NCI-H2196 treated with DMSO at 0.1 percent for 48 hours (cell line): ENCODE data around the gene SSBP2.
"Not testable (repeated sequence)": the region's sequence is repeated elsewhere in the genome, so short reads cannot be mapped to it uniquely, and the experiment has no call there.

Experiments
- DNase-seq: peaks from one replicate; lab custom pipeline; 2025; ENCODE audit not compliant: unreplicated experiment; lab: John Stamatoyannopoulos, UW

Gene SSBP2

DNA sequence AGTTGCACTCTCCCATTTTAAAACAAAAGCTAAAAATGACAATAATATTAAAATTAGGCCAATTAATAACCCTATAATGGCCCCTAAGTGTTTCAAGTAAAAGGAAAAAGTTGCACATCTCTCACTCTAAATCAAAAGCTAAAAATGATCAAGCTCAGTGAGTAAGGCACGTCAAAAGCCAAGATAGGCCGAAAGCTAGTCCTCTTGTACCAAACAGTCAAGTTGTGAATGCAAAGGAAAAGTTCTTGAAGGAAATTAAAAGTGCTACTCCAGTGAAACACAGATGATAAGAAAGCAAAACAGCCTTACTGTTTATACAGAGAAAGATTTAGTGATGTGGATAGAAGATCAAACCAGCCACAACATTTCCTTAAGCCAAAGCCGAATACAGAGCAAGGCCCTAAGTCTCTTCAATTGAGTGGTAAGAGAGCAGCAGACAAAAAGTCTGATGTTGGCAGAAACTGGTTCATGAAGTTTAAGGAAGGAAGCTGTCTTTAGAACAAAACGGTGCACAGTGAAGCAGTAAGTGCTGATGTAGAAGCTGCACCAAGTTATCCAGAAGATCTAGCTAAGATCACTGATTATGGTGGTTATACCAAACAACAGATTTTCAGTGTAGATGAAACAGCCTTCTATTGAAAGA is 212.9 kb downstream of the SSBP2 start:
- DNase-seq: no peak

- no peak for DNase-seq
Observed at GRCh38 chr5:81534441-81534840, 216.5 kb downstream of the SSBP2 start.

DNA sequence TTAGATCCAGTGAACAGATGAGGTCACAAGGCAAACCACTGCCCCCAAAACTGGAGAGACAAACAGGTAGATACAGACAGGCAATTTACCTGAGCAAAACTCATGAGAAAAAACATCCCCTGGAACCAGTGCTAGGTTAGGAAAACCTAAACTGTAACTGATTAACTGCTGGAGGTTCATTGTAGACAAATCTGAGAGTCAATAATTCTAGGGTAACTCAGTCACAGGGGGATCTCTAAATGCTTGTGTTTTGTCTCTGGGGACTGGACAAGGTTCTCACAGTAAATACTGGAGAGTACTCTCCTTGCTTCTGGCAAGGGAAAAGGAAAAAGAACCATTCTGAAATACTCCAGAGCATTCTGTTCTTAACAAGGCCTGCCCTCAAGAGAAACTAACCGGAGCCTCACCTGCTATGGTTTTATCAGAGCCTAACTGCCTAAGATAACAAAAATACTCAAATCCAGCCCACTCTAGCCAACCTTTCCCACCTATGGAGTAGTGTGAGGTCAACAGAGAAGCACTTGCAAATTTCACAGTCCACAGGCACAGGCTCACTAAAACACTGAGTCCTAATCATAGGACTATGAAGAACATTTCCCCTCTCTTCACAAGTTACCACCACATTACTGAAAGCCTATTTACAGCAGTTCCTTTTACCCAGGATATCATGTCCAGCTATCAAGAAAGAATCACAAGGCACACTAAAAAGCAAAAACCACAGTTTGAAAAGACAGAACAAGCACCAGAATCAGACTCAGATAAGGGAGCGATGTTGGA is 217.1 kb downstream of the SSBP2 start:
- no peak for DNase-seq

- DNase-seq: no peak
Observed at GRCh38 chr5:81530919-81531318, 220.0 kb downstream of the SSBP2 start.

DNA sequence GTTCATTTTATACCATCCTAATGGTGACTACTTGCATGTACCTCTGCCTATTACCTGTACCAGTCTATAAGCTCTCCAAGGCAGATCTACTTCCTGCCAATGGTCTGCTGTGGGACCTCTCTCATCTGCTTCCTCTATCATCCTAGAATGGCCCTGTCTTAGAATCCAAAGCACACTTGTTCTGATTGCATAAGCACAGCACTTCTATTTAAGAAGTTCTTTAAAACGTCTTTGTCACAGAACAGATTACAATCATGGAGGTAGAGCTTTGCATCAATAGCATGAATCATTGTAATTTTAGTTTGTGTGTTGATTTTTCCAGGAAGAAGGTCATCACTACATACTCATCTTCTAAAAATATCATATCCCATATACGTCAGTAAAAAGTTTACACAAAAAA is 225.2 kb downstream of the SSBP2 start:
- no peak for DNase-seq

DNA sequence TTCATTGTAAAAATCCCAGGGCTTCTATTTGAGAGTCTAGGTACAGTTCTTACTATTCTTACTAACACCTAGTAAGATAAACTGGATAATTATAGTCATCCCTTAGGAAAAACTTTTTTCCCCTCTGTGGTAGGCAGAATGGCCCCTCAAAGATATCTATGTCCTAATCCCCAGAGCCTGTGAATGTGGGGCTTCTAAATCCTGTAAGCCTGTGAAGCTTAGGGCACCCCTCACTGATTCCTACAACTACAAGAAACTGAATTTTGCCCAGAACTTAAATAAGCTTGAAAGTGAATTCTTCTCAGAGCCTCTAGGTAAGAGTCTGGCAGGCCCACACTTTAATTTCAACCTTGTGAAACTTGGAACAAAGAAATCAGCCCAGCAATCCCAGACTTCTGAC is 226.9 kb downstream of the SSBP2 start:
- no peak for DNase-seq

DNA sequence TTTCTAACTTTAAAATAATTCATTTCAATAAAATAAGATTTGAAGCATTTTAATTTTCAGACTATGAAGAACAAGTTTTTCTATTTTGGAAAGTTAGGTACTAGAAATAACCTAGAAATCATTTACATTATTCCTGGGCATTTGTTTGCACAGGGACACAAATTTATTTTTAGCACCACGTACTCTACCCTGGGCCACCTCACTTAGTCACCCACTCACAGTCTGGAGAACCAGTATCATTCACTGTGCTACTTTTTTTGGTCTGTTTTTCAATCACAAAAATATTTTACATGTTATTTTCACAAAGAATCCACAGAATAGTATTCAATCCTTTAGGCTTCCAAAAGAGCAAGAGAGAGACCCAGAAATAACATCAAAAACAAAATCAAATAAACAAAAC is 228.3 kb downstream of the SSBP2 start:
- DNase-seq: no peak

- DNase-seq: no peak
Observed at GRCh38 chr5:81520769-81521168, 230.1 kb downstream of the SSBP2 start.

DNA sequence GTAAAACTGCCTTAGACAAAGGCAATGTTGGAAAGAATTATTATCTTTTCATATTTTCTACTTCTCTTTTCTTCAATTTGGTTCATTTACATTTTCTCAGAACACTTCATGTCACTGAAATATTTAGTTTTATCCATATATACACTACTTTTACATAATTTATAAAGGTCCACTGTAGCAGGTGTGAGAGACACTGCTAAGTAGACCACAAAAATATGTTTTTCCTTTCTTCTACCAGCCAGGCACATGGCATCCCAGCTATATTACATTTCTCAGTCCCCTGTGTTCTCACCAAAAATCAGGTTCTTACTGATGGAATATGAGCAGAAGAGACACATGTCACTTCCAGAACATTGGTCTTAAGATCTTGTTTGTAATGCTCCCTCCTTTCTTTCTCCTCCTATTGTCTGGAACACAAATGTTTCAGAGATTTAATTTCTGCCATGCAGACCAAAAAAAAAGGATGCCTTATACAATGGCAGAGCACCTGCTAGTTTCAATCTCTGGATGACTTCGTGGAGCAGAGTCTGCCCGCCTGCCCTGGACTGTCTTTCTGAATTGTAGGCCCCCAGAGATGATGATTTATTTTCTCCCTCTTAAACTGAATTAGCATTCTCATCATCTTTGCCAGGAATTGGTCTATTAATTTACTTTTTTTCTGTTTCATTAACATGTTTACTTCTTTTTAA is 231.5 kb downstream of the SSBP2 start:
- DNase-seq: no peak

DNA sequence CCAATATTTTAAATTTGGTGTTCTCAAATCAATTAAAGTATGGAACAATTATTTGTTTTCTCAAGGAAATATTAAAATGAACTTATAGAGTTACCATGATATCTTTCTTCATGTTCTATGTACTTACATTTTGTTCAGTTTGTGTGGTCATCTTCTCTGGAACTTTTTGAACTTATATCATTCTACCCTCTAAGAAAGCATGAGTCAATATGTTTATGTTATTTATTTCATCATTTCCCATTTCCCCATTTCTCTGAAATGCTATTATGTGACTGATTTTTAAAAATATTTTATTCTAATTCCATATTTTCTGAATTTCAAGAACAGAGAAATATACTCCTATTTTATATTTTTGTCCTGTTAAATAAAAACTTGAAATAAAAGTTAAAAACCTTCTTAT is 233.4 kb downstream of the SSBP2 start:
- DNase-seq: no peak

DNA sequence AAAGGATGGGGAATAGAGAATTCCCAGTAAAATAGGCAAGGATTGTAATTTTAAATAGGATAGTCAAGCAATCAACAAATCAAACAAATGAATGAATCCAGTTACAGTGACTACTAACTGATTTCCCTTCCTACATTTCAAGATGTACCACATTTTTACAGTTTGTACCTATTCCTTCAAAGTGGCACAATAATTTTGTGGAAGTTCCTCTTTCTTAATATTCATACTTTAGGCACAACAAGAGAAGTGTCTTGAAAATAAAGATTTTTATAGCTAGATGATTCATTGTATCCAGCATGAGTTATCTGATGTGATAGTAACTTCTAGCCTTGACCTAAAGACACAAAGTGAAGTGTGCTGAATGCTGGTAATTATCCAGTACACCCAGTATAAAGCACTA is 234.8 kb downstream of the SSBP2 start:
- no peak for DNase-seq

DNA sequence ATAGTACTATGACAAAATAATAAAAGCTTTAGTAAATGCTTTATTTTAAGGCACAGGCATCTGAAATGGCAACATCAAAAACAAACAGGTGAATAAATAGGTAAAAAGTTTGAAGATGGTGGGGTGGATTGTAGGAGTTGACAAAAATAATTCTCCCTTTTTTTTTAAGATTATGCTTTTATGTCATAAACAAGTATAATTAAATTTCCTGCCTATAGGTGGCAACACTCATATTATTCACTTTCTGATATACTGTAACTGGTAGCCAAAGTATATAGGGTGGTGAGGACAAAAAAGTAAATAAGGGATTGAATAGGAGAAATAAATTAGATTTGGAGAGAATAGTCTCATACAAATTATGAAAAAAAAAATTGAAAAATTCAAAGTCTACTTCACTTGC is 236.9 kb downstream of the SSBP2 start:
- no peak for DNase-seq

- DNase-seq: no peak
Observed at GRCh38 chr5:81513473-81513872, 237.4 kb downstream of the SSBP2 start.

DNA sequence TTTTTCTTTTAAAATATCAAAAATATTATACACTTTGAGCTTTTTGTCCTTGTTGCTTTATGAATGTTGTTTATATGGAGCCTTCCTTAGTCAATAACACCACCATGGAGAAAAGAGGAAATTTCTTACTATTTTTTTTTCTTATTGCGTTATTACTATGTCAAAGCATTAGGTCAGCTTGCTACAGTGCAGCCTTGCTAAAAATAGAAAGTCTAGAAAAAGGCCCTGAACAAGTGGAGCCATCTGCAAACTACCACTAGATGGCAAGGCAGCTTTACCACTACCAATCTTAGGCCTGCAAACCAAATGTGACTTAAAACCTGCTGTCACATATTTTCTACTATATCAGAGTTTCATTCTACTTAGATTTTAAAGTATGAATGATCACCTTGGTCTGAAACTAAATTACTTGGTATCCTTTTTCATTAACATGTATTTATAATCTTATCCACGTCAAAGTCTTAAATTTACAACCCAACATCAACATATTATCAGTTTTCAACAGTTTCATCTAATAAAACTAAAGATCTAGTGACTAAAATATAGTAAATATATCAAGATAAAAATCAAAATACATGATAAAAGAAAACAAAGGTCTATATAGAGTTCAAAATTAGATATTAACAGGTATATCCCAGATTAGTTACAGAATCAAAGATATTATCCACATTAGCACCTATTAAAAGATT is 243.9 kb downstream of the SSBP2 start:
- peak; percentile 48 for DNase-seq

DNA sequence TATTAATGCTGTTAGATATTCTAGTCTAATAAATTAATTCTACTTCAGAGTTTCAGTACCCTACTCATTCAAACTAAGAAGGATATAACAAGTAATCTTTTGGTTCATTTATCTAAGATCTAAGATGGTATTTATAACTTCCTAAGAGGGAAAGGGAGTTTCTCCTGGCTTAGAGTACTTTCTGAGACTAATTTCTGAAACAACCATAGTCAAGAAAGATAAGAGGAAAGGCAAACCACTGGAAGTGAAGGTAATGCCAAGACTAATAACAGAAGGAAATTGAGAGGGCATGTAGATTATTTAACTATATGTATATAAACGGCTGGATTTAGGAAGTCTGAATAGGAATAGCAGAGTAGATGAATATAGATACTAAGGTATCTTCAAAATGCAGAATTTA is 244.5 kb downstream of the SSBP2 start:
- DNase-seq: no peak

- DNase-seq: no peak
Observed at GRCh38 chr5:81505672-81506071, 245.2 kb downstream of the SSBP2 start.

DNA sequence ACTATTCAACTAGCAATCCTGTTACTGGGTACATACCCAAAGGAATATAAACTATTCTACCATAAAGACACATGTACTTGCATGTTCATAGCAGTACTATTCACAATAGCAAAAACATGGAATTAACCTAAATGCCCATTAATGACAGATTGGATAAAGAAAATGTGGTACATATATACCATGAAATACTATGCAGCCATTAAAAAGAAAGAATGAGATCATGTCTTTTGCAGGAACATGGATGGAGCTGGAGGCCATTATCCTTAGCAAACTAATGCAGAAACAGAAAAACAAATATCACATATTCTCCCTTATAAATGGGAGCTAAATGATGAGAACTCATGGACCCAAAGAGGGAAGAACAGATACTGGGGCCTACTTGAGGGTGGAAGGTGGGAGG is 247.3 kb downstream of the SSBP2 start:
- DNase-seq: not testable (repeated sequence)

GRCh38 chr5:81495286-81495685 is 255.6 kb downstream of the SSBP2 start:
- no peak for DNase-seq

GRCh38 chr5:81488862-81489261 is 262.0 kb downstream of the SSBP2 start:
- no peak for DNase-seq

GRCh38 chr5:81486711-81487110 is 264.2 kb downstream of the SSBP2 start:
- no peak for DNase-seq

- no peak for DNase-seq
Observed at GRCh38 chr5:81482595-81482994, 268.3 kb downstream of the SSBP2 start.

GRCh38 chr5:81473395-81473794 is 277.5 kb downstream of the SSBP2 start:
- not testable (repeated sequence) for DNase-seq
